PC-9 (cell line): ENCODE measurements around the gene KISS1R. TPM values are rescaled to one million over a fixed set of nuclear protein-coding genes. Genes with fewer than 3 reads are reported as not detected.

Source experiments
- BruUV-seq: library from RNA; stranded (reverse); fragments of 400-500 nt; replicated peaks from 2 replicates; lab custom pipeline; 2021; lab: Mats Ljungman, UMichigan
- CTCF ChIA-PET: fragments of 300-600 bp; sonication (Branson Sonifier 250); formaldehyde crosslinking; loops from one replicate; lab custom pipeline; 2022; ENCODE audit warnings: antibody characterized with exemption; lab: Charles Lee
- POLR2A ChIA-PET: fragments of 300-600 bp; sonication (Branson Sonifier 250); formaldehyde crosslinking; loops from one replicate; lab custom pipeline; 2022; ENCODE audit warnings: antibody characterized with exemption; ENCODE audit not compliant: unreplicated experiment; lab: Charles Lee
- DNase-seq, 2 experiments: peaks; one replicate each; pipeline versions ENCODE4 v3.0.0 to v3.0.0-alpha.2; 2015 to 2022; ENCODE audit warnings: mixed read lengths in 1 of 2
- H2AFZ ChIP-seq: fragments of 200-600 bp; sonication (generic); 2 replicates; pipeline ENCODE4 v1.8.1; 2017; ENCODE audit warnings: antibody characterized with exemption
- H3F3A ChIP-seq: fragments of 200-600 bp; sonication (generic); 2 replicates; pipeline ENCODE4 v1.8.1; 2017; ENCODE audit warnings: antibody characterized with exemption, mild to moderate bottlenecking, low read depth; ENCODE audit not compliant: insufficient read depth
- H3K27ac ChIP-seq: fragments of 200-600 bp; sonication (generic); 2 replicates; pipeline ENCODE4 v1.6.1; 2016; ENCODE audit warnings: mixed run types
- H3K27me3 ChIP-seq: fragments of 200-600 bp; sonication (generic); 2 replicates; pipeline ENCODE4 v1.6.1; 2016; ENCODE audit warnings: low read depth, mixed run types; ENCODE audit not compliant: insufficient read depth
- H3K36me3 ChIP-seq: fragments of 200-600 bp; sonication (generic); 2 replicates; pipeline ENCODE4 v1.6.1; 2016; ENCODE audit warnings: low read depth, mixed run types
- H3K4me1 ChIP-seq: fragments of 200-600 bp; sonication (generic); replicated peaks from 2 replicates; pipeline ENCODE4 v1.6.1; 2016; ENCODE audit warnings: mixed run types; ENCODE audit not compliant: insufficient read depth
- H3K4me2 ChIP-seq: fragments of 200-600 bp; sonication (generic); 2 replicates; pipeline ENCODE4 v1.6.1; 2017; ENCODE audit warnings: mixed run types
- H3K4me3 ChIP-seq: fragments of 200-600 bp; sonication (generic); 2 replicates; pipeline ENCODE4 v1.6.1; 2016; ENCODE audit warnings: mixed run types
- H3K79me2 ChIP-seq: fragments of 200-600 bp; sonication (generic); 2 replicates; pipeline ENCODE4 v1.6.1; 2017; ENCODE audit warnings: low read depth, mixed run types
- H3K9me2 ChIP-seq: fragments of 200-600 bp; sonication (generic); 2 replicates; pipeline ENCODE4 v1.8.1; 2017; ENCODE audit warnings: mild to moderate bottlenecking; ENCODE audit not compliant: insufficient read depth
- H3K9me3 ChIP-seq: fragments of 200-600 bp; sonication (generic); 2 replicates; pipeline ENCODE4 v1.8.1; 2016; ENCODE audit warnings: low read depth; ENCODE audit not compliant: insufficient read depth
- H4K20me1 ChIP-seq: fragments of 200-600 bp; sonication (generic); 2 replicates; pipeline ENCODE4 v1.8.1; 2017; ENCODE audit not compliant: insufficient read depth
- CTCF ChIP-seq: fragments of 200-600 bp; sonication (generic); conservative IDR thresholded peaks from 2 replicates; pipeline ENCODE4 v1.6.1; 2017; ENCODE audit warnings: mixed run types, antibody characterized with exemption, mild to moderate bottlenecking, moderate library complexity
- EZH2 ChIP-seq: fragments of 200-600 bp; sonication (generic); IDR thresholded peaks from 2 replicates; pipeline ENCODE4 v1.8.0; 2017; ENCODE audit warnings: antibody characterized with exemption, low read depth
- intact Hi-C: fragments of 100-400 bp; cut with micrococcal nuclease; formaldehyde crosslinking; loops from one replicate; pipeline ENCODE4 v1.10.0; 2022; ENCODE audit not compliant: unreplicated experiment
- total RNA-seq: library from RNA; stranded (reverse); gene quantifications from 2 replicates; pipeline ENCODE4 v1.2.3, GENCODE V29; 2021

The KISS1R gene
- total RNA-seq, 1 experiment from 2014 or later: not detected

GRCh38 chr19:887072-887471, 30.1 kb upstream of the KISS1R start:
- Histone ChIP-seq H3K36me3 (0 out of 2 replicates have a peak, but pooled peaks cover 8% of the 10 kb centered on the region), H3K27me3 (no peaks in the 10 kb centered on the region), H3K4me3 (no peak overlapping the region), H3K9me3 (no peaks in the 10 kb centered on the region), H4K20me1 (peaks cover 46% of the 10 kb centered on the region), H3F3A (peaks cover 38% of the 10 kb centered on the region), H3K4me1 (peaks cover 14% of the 10 kb centered on the region), H3K27ac (no peak overlapping the region), H3K4me2 (no peak overlapping the region), H3K79me2 (0 out of 2 replicates have a peak, but pooled peaks cover 2% of the 10 kb centered on the region), H2AFZ (no peak overlapping the region), H3K9me2 (no peaks in the 10 kb centered on the region)
- ChIA-PET POLR2A (no interaction called here), CTCF (no interaction called here)
- TF ChIP-seq CTCF: no peak
- TF ChIP-seq EZH2: no peak
- intact Hi-C loops: no loop called here
- no peak for DNase-seq
- no TSS peak for BruUV-seq

GRCh38 chr19:887599-887998, 29.5 kb upstream of the KISS1R start:
- Histone ChIP-seq H3K4me3 (no peak overlapping the region), H3K79me2 (peaks cover 6% of the 10 kb centered on the region; the same call in 1 of the 2 replicates), H3K4me1 (peaks cover 14% of the 10 kb centered on the region), H3K4me2 (no peak overlapping the region), H3K9me2 (no peaks in the 10 kb centered on the region), H2AFZ (no peak overlapping the region), H4K20me1 (peaks cover 41% of the 10 kb centered on the region), H3K27ac (no peak overlapping the region), H3K9me3 (no peaks in the 10 kb centered on the region), H3K27me3 (no peaks in the 10 kb centered on the region), H3F3A (peaks cover 38% of the 10 kb centered on the region), H3K36me3 (0 out of 2 replicates have a peak, but pooled peaks cover 8% of the 10 kb centered on the region)
- TF ChIP-seq EZH2 (no peak), CTCF (no peak)
- ChIA-PET CTCF (no interaction called here), POLR2A (no interaction called here)
- intact Hi-C loops: no loop called here
- BruUV-seq: no TSS peak
- DNase-seq: no peak

GRCh38 chr19:888581-889385, 28.4 kb upstream of the KISS1R start:
- intact Hi-C loops: no loop called here
- DNase-seq: no peak
- peaks cover 38% of the 10 kb centered on the region for H3F3A ChIP-seq
- no peak for TF ChIP-seq CTCF
- no peak for TF ChIP-seq EZH2
- peaks cover 6% of the 10 kb centered on the region; the same call in 1 of the 2 replicates for H3K79me2 ChIP-seq
- H4K20me1 ChIP-seq: peaks cover 38% of the 10 kb centered on the region
- no TSS peak for BruUV-seq
- no peak overlapping the region for H3K4me3 ChIP-seq
- no peak overlapping the region for H3K27ac ChIP-seq
- no peaks in the 10 kb centered on the region for H3K27me3 ChIP-seq
- H3K9me2 ChIP-seq: no peaks in the 10 kb centered on the region
- no peaks in the 10 kb centered on the region for H3K9me3 ChIP-seq
- H3K4me1 ChIP-seq: peaks cover 11% of the 10 kb centered on the region
- CTCF ChIA-PET: interaction anchor here (0.6 kb wide), 1 partner anchor 81 kb away, joined by 3 read pairs; no protein-coding TSS in a partner anchor
- H3K36me3 ChIP-seq: 0 out of 2 replicates have a peak, but pooled peaks cover 8% of the 10 kb centered on the region
- POLR2A ChIA-PET: no interaction called here
- no peak overlapping the region for H2AFZ ChIP-seq
- H3K4me2 ChIP-seq: no peak overlapping the region
